BE2C (cell line): ENCODE results near the gene HNRNPA3.
"Not testable (repeated sequence)": the region's sequence is repeated elsewhere in the genome, so short reads cannot be mapped to it uniquely, and the experiment has no call there.

Experiments used
- DNase-seq: peaks from one replicate; pipeline ENCODE4 v3.0.0-alpha.2; 2020
- H3K27me3 ChIP-seq: fragments of 250-450 bp; sonication (Bioruptor Pico); 2 replicates; pipeline ENCODE4 v1.5.1; 2020; ENCODE audit warnings: mild to moderate bottlenecking
- H3K36me3 ChIP-seq: fragments of 250-450 bp; sonication (Bioruptor Pico); 2 replicates; pipeline ENCODE4 v1.5.1; 2020; ENCODE audit warnings: mild to moderate bottlenecking
- H3K4me1 ChIP-seq: fragments of 250-450 bp; sonication (Bioruptor Pico); 2 replicates; pipeline ENCODE4 v1.5.1; 2020
- H3K4me3 ChIP-seq: 2 replicates; pipeline ENCODE4 v1.5.1; 2011; ENCODE audit warnings: low read depth, low read length
- H3K9me3 ChIP-seq: fragments of 250-450 bp; sonication (Bioruptor Pico); 2 replicates; pipeline ENCODE4 v1.5.1; 2020
- CTCF ChIP-seq: IDR thresholded peaks from 2 replicates; pipeline ENCODE4 v1.5.1; 2012; ENCODE audit warnings: mild to moderate bottlenecking, low read depth, low read length

The HNRNPA3 gene

DNA sequence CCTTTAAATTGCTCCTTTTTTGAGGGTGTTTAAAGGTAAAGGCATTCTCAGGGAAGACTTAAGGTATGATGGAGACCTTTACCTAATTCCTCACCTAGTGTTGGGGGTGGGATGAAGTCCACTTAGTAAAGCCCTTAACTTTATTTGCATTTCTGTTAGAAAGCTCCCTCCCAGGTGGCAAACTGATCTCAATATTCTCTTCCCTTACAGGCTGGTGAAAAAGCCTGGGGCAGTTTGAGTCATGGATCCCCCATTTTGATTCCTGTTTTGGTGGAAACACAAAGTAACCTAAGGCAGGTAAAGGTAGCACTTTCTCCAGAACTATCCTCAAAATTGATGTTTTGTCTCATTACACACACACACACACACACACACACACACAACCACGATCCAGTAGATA is 33.8 kb upstream of the HNRNPA3 start:
- Histone ChIP-seq H3K36me3 (no peaks in the 10 kb centered on the region), H3K4me1 (no peaks in the 10 kb centered on the region), H3K4me3 (no peak overlapping the region), H3K9me3 (no peaks in the 10 kb centered on the region), H3K27me3 (no peaks in the 10 kb centered on the region)
- DNase-seq, result no peak
- no peak for TF ChIP-seq CTCF

- Histone ChIP-seq H3K9me3 (no peaks in the 10 kb centered on the region), H3K36me3 (no peaks in the 10 kb centered on the region), H3K4me1 (no peaks in the 10 kb centered on the region), H3K4me3 (no peak overlapping the region), H3K27me3 (no peaks in the 10 kb centered on the region)
- no peak for DNase-seq
- no peak for TF ChIP-seq CTCF
Observed at GRCh38 chr2:177179227-177179626, 33.4 kb upstream of the HNRNPA3 start.

DNA sequence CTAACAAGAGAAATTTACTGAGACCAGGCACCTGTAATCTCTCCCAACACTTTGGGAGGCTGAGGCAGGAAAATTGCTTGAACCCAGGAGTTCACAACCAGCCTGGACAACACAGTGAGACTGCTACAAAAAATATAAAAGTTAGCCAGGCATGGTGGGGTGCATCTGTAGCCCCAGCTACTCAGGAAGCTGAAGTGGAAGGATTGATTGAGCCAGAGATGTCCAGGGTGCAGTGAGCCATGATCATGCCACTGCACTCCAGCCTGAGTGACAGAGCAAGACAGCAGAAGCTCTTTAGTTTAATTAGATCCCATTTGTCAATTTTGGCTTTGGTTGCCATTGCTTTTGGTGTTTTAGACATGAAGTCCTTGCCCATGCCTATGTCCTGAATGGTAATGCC is 32.9 kb upstream of the HNRNPA3 start:
- H3K4me3 ChIP-seq, H3K36me3 ChIP-seq, H3K27me3 ChIP-seq, H3K4me1 ChIP-seq, H3K9me3 ChIP-seq, DNase-seq: not testable (repeated sequence)

DNA sequence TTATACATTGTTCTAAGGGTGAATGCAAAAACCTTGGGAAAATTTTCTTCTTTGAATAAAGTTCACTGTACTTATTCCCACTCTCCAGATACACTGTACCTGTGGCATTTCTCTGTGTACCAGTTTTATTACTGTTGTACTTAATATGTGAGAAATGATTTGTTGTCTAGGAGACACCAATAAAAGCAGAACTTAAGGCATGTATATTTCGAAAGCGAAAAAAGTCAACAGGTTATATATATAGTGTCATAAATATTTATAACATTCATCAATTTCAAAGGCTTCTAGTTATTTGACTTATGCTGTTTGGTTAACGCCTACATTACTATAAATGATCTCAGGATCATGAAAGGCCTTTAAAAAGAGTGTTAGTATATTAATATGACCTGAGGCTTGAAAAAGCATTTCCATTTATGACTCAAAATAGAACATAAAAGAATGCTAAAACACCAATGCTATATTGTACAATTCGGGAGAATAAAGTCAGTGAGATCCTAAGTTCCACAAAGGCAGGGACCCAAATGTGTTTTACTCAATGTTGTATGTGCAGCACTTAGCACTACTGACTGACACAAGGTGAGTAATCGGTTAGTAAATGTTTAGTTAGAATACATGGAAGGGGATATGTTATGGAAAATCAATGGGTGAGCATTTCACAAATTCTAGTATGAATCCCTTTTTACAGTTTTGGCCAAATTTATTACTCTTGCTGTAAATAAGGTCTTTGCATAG is 32.2 kb upstream of the HNRNPA3 start:
- H3K27me3 ChIP-seq, result no peaks in the 10 kb centered on the region
- no peak overlapping the region for H3K4me3 ChIP-seq
- no peaks in the 10 kb centered on the region for H3K36me3 ChIP-seq
- DNase-seq, result no peak
- no peak for TF ChIP-seq CTCF
- no peaks in the 10 kb centered on the region for H3K9me3 ChIP-seq
- no peaks in the 10 kb centered on the region for H3K4me1 ChIP-seq

- TF ChIP-seq CTCF, result no peak
- Histone ChIP-seq H3K36me3 (no peaks in the 10 kb centered on the region), H3K27me3 (no peaks in the 10 kb centered on the region), H3K9me3 (no peaks in the 10 kb centered on the region), H3K4me1 (no peaks in the 10 kb centered on the region), H3K4me3 (no peak overlapping the region)
- no peak for DNase-seq
Observed at GRCh38 chr2:177183860-177184259, 28.7 kb upstream of the HNRNPA3 start.

DNA sequence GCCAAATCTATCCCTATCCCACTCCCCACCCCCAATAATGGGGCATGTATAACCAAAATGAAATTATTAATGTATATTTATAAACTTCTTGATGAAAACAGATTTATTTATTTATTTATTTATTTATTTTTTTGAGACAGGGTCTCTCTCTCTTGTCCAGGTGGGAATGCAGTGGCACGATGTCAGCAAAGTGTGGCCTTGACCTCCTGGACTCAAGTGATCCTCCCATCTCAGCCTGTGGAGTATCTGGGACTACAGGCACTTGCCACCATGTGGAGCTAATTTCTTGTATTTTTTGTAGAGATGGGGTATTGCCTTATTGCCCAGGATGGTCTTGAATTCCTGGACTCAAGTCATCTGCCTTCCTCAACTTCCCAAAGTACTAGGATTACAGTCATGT is 28.0 kb upstream of the HNRNPA3 start:
- Histone ChIP-seq H3K4me3 (no peak overlapping the region), H3K4me1 (no peaks in the 10 kb centered on the region), H3K9me3 (no peaks in the 10 kb centered on the region), H3K27me3 (no peaks in the 10 kb centered on the region), H3K36me3 (no peaks in the 10 kb centered on the region)
- no peak for DNase-seq
- no peak for TF ChIP-seq CTCF

DNA sequence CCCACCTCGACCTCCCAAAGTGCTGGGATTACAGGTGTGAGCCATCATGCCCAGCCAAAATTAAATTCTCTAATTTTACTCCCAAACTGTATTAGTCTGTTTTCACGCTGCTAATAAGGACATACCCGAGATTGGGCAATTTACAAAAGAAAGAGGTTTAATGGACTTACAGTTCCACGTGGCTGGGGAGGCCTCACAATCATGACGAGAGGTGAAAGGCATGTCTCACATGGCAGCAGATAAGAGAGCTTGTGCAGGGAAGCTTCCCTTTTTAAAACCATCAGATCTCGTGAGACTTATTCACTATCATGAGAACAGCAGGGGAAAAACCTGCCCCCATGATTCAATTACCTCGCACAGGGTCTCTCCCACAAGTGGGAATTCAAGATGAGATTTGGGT is 26.6 kb upstream of the HNRNPA3 start:
- not testable (repeated sequence) for H3K27me3 ChIP-seq, H3K4me1 ChIP-seq, H3K4me3 ChIP-seq, H3K9me3 ChIP-seq, DNase-seq, H3K36me3 ChIP-seq
